ENCODE results near the gene CYBC1.

Gene CYBC1

DNA sequence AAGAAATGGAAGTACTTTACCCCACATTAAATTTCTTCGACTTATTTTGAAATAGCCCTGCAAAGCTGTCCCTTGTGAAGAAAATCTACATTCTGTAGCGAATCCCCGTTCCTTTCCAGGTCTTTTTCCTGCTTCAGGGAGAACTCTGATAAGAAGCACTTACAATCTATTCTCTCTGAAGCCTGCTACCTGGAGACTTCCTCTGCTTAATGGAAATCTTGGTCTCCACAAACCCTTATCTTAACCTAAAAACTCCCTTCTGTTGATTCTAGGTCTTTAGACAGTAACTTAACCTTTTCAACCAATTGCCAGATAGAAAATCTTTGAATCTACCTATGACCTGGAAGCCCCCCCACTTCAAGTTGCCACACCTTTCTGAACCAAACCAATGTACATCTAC is 1.6 kb upstream of the CYBC1 start:
- Histone ChIP-seq H3K27me3 (ENCODE audit: insufficient read depth, low read length) (no peaks in the 10 kb centered on the region), H3K9me3 (ENCODE audit: insufficient read depth, low read depth, low read length) (no peaks in the 10 kb centered on the region), H4K91ac (ENCODE audit: low read depth, low read length) (no peak overlapping the region), H3K4ac (ENCODE audit: low read depth, low read length) (no peak overlapping the region), H3K27ac (ENCODE audit: low read depth, low read length) (no peak overlapping the region), H2AFZ (ENCODE audit: insufficient read depth, low read length, poor library complexity) (no peak overlapping the region), H3K4me3 (ENCODE audit: low read depth, low read length) (no peak overlapping the region), H3K23ac (ENCODE audit: low read length) (no peak overlapping the region), H2BK120ac (ENCODE audit: insufficient read depth, low read length, poor library complexity) (no peak overlapping the region), H3K79me1 (ENCODE audit: low read length) (peaks cover 5% of the 10 kb centered on the region), H3K9ac (ENCODE audit: low read length) (no peak overlapping the region), H3K18ac (ENCODE audit: low read length) (no peak overlapping the region), H2AK5ac (ENCODE audit: low read length) (no peak overlapping the region), H3K4me2 (ENCODE audit: low read length) (no peak overlapping the region), H3K4me1 (ENCODE audit: control insufficient read depth in 1 of 2, insufficient read depth in 2 of 2, low read length in 2 of 2) (peaks cover 8 to 12% of the 10 kb centered on the region in 2 experiments), H3K14ac (ENCODE audit: low read length) (no peak overlapping the region), H2BK12ac (ENCODE audit: low read length) (no peak overlapping the region), H4K8ac (ENCODE audit: low read depth, low read length) (no peak overlapping the region), H4K12ac (ENCODE audit: low read depth, low read length) (no peak overlapping the region), H2BK5ac (ENCODE audit: low read depth, low read length, poor library complexity) (no peak overlapping the region), H3K36me3 (ENCODE audit: control insufficient read depth in 1 of 2, insufficient read depth in 2 of 2, low read length in 2 of 2) (peaks cover 2 to 5% of the 10 kb centered on the region in 2 experiments), H3K79me2 (ENCODE audit: control insufficient read depth, insufficient read depth, low read length, poor library complexity) (peaks cover 4% of the 10 kb centered on the region)
- no CpG with 5 or more reads among the region's 3 CpGs for WGBS (ENCODE audit: extremely low coverage, insufficient coverage, insufficient read length)
- no peak for DNase-seq

DNA sequence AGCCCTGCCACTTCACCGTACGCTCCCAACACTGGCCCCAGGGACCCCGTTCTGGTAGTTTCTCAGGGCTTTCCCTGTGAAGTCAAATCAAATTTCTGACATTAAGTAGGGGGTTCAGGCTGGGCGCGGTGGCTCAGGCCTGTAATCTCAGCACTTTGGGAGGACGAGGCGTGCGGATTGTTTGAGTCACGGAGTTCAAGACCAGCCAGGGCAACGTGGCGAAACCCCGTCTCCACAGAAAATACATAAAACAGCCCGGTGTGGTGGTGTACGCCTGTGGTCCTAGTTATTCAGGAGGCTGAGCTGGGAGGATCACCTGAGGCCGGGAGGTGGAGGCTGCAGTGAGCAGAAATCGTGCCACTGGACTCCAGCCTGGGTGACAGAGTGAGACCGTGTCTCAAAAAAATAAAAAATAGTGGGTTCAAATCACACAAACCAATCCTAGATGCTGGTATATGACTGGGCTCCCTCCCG is 632 bp downstream of the CYBC1 start:
- Histone ChIP-seq H2BK12ac (ENCODE audit: low read length) (no peak overlapping the region), H3K9me3 (ENCODE audit: insufficient read depth, low read depth, low read length) (no peaks in the 10 kb centered on the region), H3K18ac (ENCODE audit: low read length) (peak overlapping the region; percentile 6), H3K27me3 (ENCODE audit: insufficient read depth, low read length) (no peaks in the 10 kb centered on the region), H3K36me3 (ENCODE audit: control insufficient read depth in 1 of 2, insufficient read depth in 2 of 2, low read length in 2 of 2) (peaks cover 16 to 19% of the 10 kb centered on the region in 2 experiments), H3K4me1 (ENCODE audit: control insufficient read depth in 1 of 2, insufficient read depth in 2 of 2, low read length in 2 of 2) (peaks cover 8 to 14% of the 10 kb centered on the region in 2 experiments), H2BK5ac (ENCODE audit: low read depth, low read length, poor library complexity) (no peak overlapping the region), H4K12ac (ENCODE audit: low read depth, low read length) (peak overlapping the region; percentile 95), H3K4me2 (ENCODE audit: low read length) (peak overlapping the region; percentile 95), H2AFZ (ENCODE audit: insufficient read depth, low read length, poor library complexity) (peak overlapping the region; percentile 95), H3K9ac (ENCODE audit: low read length) (peak overlapping the region; percentile 89), H3K14ac (ENCODE audit: low read length) (peak overlapping the region; percentile 97), H4K8ac (ENCODE audit: low read depth, low read length) (peak overlapping the region; percentile 39), H3K4me3 (ENCODE audit: low read depth, low read length) (peak overlapping the region; percentile 89), H3K4ac (ENCODE audit: low read depth, low read length) (peak overlapping the region; percentile 87), H2AK5ac (ENCODE audit: low read length) (peak overlapping the region; percentile 60), H4K91ac (ENCODE audit: low read depth, low read length) (peak overlapping the region; percentile 84), H3K79me2 (ENCODE audit: control insufficient read depth, insufficient read depth, low read length, poor library complexity) (peaks cover 4% of the 10 kb centered on the region), H3K79me1 (ENCODE audit: low read length) (peaks cover 5% of the 10 kb centered on the region), H3K23ac (ENCODE audit: low read length) (no peak overlapping the region), H3K27ac (ENCODE audit: low read depth, low read length) (no peak overlapping the region), H2BK120ac (ENCODE audit: insufficient read depth, low read length, poor library complexity) (peak overlapping the region; percentile 86)
- no CpG with 5 or more reads among the region's 18 CpGs for WGBS (ENCODE audit: extremely low coverage, insufficient coverage, insufficient read length)
- peak in 1 of 2 donors; percentile 13 for DNase-seq

DNA sequence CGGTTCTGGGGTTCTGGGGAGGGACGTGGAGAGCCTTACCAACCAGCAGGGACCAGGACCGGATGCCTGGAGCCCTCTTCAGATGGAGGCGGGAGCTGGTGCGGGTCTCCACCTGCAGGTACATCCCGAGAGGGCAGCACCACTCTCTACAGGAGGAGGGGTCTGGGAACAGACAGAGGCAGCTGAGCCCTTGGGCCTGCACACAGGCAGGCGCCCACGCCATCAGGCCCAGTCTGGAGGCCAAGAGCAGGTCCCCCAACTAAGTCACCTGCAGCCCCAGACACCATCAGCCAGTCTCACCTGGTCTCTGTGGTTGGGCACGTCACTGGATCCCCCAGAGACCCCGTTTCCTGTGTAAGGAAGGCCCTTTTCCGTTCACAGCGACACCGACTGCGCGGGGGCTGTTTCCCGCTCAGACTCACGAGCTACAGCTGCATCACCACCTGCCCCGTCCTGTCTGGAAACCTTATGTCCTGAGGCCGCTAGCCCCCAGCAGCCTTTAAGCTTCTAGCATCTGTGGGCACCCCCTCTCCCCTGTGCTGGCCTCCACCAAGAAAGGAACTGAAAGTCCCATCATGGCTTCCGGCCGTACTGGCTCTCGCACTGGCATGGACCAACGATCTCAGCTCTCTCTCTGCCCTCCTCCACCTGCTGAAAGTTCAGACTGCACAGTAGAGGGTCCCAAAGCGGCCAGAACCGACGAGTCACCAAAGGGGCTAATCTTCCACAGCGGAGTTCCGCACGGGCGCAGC is 1.2 kb downstream of the CYBC1 start:
- Histone ChIP-seq H3K36me3 (ENCODE audit: control insufficient read depth in 1 of 2, insufficient read depth in 2 of 2, low read length in 2 of 2) (peaks cover 21 to 25% of the 10 kb centered on the region in 2 experiments), H2AK5ac (ENCODE audit: low read length) (peak overlapping the region; percentile 43), H3K9me3 (ENCODE audit: insufficient read depth, low read depth, low read length) (no peaks in the 10 kb centered on the region), H2AFZ (ENCODE audit: insufficient read depth, low read length, poor library complexity) (no peak overlapping the region), H2BK12ac (ENCODE audit: low read length) (no peak overlapping the region), H3K4me2 (ENCODE audit: low read length) (peak overlapping the region; percentile 95), H3K27me3 (ENCODE audit: insufficient read depth, low read length) (no peaks in the 10 kb centered on the region), H3K79me2 (ENCODE audit: control insufficient read depth, insufficient read depth, low read length, poor library complexity) (peaks cover 4% of the 10 kb centered on the region), H3K14ac (ENCODE audit: low read length) (peak overlapping the region; percentile 31), H3K27ac (ENCODE audit: low read depth, low read length) (no peak overlapping the region), H4K8ac (ENCODE audit: low read depth, low read length) (peak overlapping the region; percentile 39), H3K4me3 (ENCODE audit: low read depth, low read length) (no peak overlapping the region), H4K12ac (ENCODE audit: low read depth, low read length) (peak overlapping the region; percentile 56), H3K4me1 (ENCODE audit: control insufficient read depth in 1 of 2, insufficient read depth in 2 of 2, low read length in 2 of 2) (peaks cover 8 to 14% of the 10 kb centered on the region in 2 experiments), H3K18ac (ENCODE audit: low read length) (peak overlapping the region; percentile 64), H2BK120ac (ENCODE audit: insufficient read depth, low read length, poor library complexity) (no peak overlapping the region), H2BK5ac (ENCODE audit: low read depth, low read length, poor library complexity) (no peak overlapping the region), H3K9ac (ENCODE audit: low read length) (no peak overlapping the region), H4K91ac (ENCODE audit: low read depth, low read length) (no peak overlapping the region), H3K79me1 (ENCODE audit: low read length) (peaks cover 5% of the 10 kb centered on the region), H3K4ac (ENCODE audit: low read depth, low read length) (peak overlapping the region; percentile 15), H3K23ac (ENCODE audit: low read length) (no peak overlapping the region)
- no CpG with 5 or more reads among the region's 30 CpGs for WGBS (ENCODE audit: extremely low coverage, insufficient coverage, insufficient read length)
- DNase-seq, result no peak

GRCh38 chr17:82447876-82448275 is 2.7 kb downstream of the CYBC1 start:
- Histone ChIP-seq H3K9ac (ENCODE audit: low read length) (no peak overlapping the region), H3K4me3 (ENCODE audit: low read depth, low read length) (no peak overlapping the region), H3K36me3 (ENCODE audit: control insufficient read depth in 1 of 2, insufficient read depth in 2 of 2, low read length in 2 of 2) (peaks cover 36 to 38% of the 10 kb centered on the region in 2 experiments), H3K27ac (ENCODE audit: low read depth, low read length) (no peak overlapping the region), H3K4me1 (ENCODE audit: control insufficient read depth in 1 of 2, insufficient read depth in 2 of 2, low read length in 2 of 2) (peaks cover 8 to 14% of the 10 kb centered on the region in 2 experiments), H3K27me3 (ENCODE audit: insufficient read depth, low read length) (no peaks in the 10 kb centered on the region), H3K18ac (ENCODE audit: low read length) (no peak overlapping the region), H3K9me3 (ENCODE audit: insufficient read depth, low read depth, low read length) (no peaks in the 10 kb centered on the region), H4K8ac (ENCODE audit: low read depth, low read length) (no peak overlapping the region), H2BK12ac (ENCODE audit: low read length) (no peak overlapping the region), H2BK120ac (ENCODE audit: insufficient read depth, low read length, poor library complexity) (no peak overlapping the region), H2BK5ac (ENCODE audit: low read depth, low read length, poor library complexity) (no peak overlapping the region), H4K12ac (ENCODE audit: low read depth, low read length) (no peak overlapping the region), H3K79me1 (ENCODE audit: low read length) (peaks cover 5% of the 10 kb centered on the region), H2AK5ac (ENCODE audit: low read length) (no peak overlapping the region), H3K4ac (ENCODE audit: low read depth, low read length) (no peak overlapping the region), H3K14ac (ENCODE audit: low read length) (no peak overlapping the region), H3K79me2 (ENCODE audit: control insufficient read depth, insufficient read depth, low read length, poor library complexity) (peaks cover 4% of the 10 kb centered on the region), H3K23ac (ENCODE audit: low read length) (no peak overlapping the region), H3K4me2 (ENCODE audit: low read length) (no peak overlapping the region), H2AFZ (ENCODE audit: insufficient read depth, low read length, poor library complexity) (no peak overlapping the region), H4K91ac (ENCODE audit: low read depth, low read length) (no peak overlapping the region)
- no peak for DNase-seq
- no CpG with 5 or more reads among the region's 11 CpGs for WGBS (ENCODE audit: extremely low coverage, insufficient coverage, insufficient read length)
